Osteocyte (in vitro differentiated cells): ENCODE data around the gene PRDM5. TPM values are rescaled to one million over a fixed set of nuclear protein-coding genes. Genes with fewer than 3 reads are reported as not detected.

Experiments
- DNase-seq: peaks from one replicate; pipeline ENCODE4 v3.0.0; 2021; ENCODE audit warnings: mixed read lengths; ENCODE audit not compliant: unreplicated experiment; ENCODE audit errors: extremely low spot score
- H3K27ac Mint-ChIP-seq: one replicate; pipeline ENCODE4 v1.8.0; 2021; ENCODE audit warnings: mild to moderate bottlenecking, mixed read lengths; ENCODE audit not compliant: unreplicated experiment
- H3K27me3 Mint-ChIP-seq: one replicate; pipeline ENCODE4 v1.8.0; 2021; ENCODE audit warnings: mixed read lengths; ENCODE audit not compliant: unreplicated experiment
- H3K36me3 Mint-ChIP-seq: one replicate; pipeline ENCODE4 v1.8.0; 2021; ENCODE audit warnings: mixed read lengths; ENCODE audit not compliant: unreplicated experiment
- H3K4me1 Mint-ChIP-seq: one replicate; pipeline ENCODE4 v1.8.0; 2021; ENCODE audit warnings: mixed read lengths; ENCODE audit not compliant: unreplicated experiment
- H3K4me3 Mint-ChIP-seq: one replicate; pipeline ENCODE4 v1.8.0; 2021; ENCODE audit warnings: mild to moderate bottlenecking, moderate library complexity, mixed read lengths; ENCODE audit not compliant: unreplicated experiment
- H3K9me3 Mint-ChIP-seq: one replicate; pipeline ENCODE4 v1.8.0; 2021; ENCODE audit warnings: mixed read lengths; ENCODE audit not compliant: unreplicated experiment
- CTCF ChIP-seq: fragments of 200-600 bp; sonication (generic); IDR thresholded peaks from 2 replicates; pipeline ENCODE4 v1.5.0; 2021; ENCODE audit warnings: antibody characterized with exemption, mild to moderate bottlenecking, moderate library complexity
- total RNA-seq: library from RNA; stranded (reverse); gene quantifications from 2 replicates; pipeline ENCODE4 v1.2.1, GENCODE V29; 2021

Gene PRDM5
- total RNA-seq, 1 donor from 2014 or later, result 9.4 TPM

GRCh38 chr4:120809518-120809917 lies 113.0 kb downstream of the PRDM5 start:
- H3K4me1 Mint-ChIP-seq, result no peaks in the 10 kb centered on the region
- no peak overlapping the region for H3K27ac Mint-ChIP-seq
- peaks cover 15% of the 10 kb centered on the region for H3K9me3 Mint-ChIP-seq
- no peak overlapping the region for H3K4me3 Mint-ChIP-seq
- peak; percentile 22 for TF ChIP-seq CTCF
- peaks cover 28% of the 10 kb centered on the region for H3K36me3 Mint-ChIP-seq
- DNase-seq, result no peak
- H3K27me3 Mint-ChIP-seq, result no peaks in the 10 kb centered on the region

- peaks cover 31% of the 10 kb centered on the region for H3K36me3 Mint-ChIP-seq
- no peaks in the 10 kb centered on the region for H3K4me1 Mint-ChIP-seq
- no peak overlapping the region for H3K27ac Mint-ChIP-seq
- no peak for TF ChIP-seq CTCF
- no peak overlapping the region for H3K4me3 Mint-ChIP-seq
- H3K9me3 Mint-ChIP-seq, result peaks cover 15% of the 10 kb centered on the region
- no peak for DNase-seq
- no peaks in the 10 kb centered on the region for H3K27me3 Mint-ChIP-seq
These were observed 113.9 kb downstream of the PRDM5 start for GRCh38 chr4:120808475-120809141.

GRCh38 chr4:120801137-120801758 lies 121.3 kb downstream of the PRDM5 start:
- Mint-ChIP-seq H3K27me3 (no peaks in the 10 kb centered on the region), H3K9me3 (peaks cover 9% of the 10 kb centered on the region), H3K4me1 (no peaks in the 10 kb centered on the region), H3K4me3 (no peak overlapping the region), H3K36me3 (peaks cover 19% of the 10 kb centered on the region), H3K27ac (no peak overlapping the region)
- no peak for TF ChIP-seq CTCF
- DNase-seq, result no peak

- no peak overlapping the region for H3K27ac Mint-ChIP-seq
- H3K9me3 Mint-ChIP-seq, result no peaks in the 10 kb centered on the region
- no peak for DNase-seq
These were observed 124.0 kb downstream of the PRDM5 start for GRCh38 chr4:120798570-120798969.

More at GRCh38 chr4:120798570-120798969, 124.0 kb downstream of the PRDM5 start:
- Mint-ChIP-seq H3K4me1 (no peaks in the 10 kb centered on the region), H3K27me3 (no peaks in the 10 kb centered on the region), H3K4me3 (no peak overlapping the region), H3K36me3 (peaks cover 7% of the 10 kb centered on the region)
- TF ChIP-seq CTCF, result no peak
